COLO829 (cell line): ENCODE data around the gene EIF2D.
A peak's percentile ranks its signal among the peaks of the same experiment; 100 is the strongest.

Source experiments
- DNase-seq: peaks from one replicate; pipeline ENCODE4 v3.0.0; 2012; ENCODE audit warnings: low spot score

The EIF2D gene

GRCh38 chr1:206547104-206547503 is 65.2 kb downstream of the EIF2D start:
- DNase-seq: no peak

- no peak for DNase-seq
These were observed 66.9 kb downstream of the EIF2D start for GRCh38 chr1:206545351-206545750.

- peak; percentile 79 for DNase-seq
These were observed 67.6 kb downstream of the EIF2D start for GRCh38 chr1:206544562-206545257.
